Endodermal cell (in vitro differentiated cells): ENCODE data around the gene PARD3B. TPM values are rescaled to one million over a fixed set of nuclear protein-coding genes. Genes with fewer than 3 reads are reported as not detected.

Source experiments
- DNase-seq: peaks from one replicate; pipeline ENCODE4 v3.0.0-alpha.2; 2017
- H3K27ac ChIP-seq: 2 replicates; pipeline ENCODE4 v1.5.1; 2013; ENCODE audit warnings: mild to moderate bottlenecking, low read depth, low read length, moderate library complexity
- H3K27me3 ChIP-seq: 2 replicates; pipeline ENCODE4 v1.6.1; 2013; ENCODE audit warnings: mild to moderate bottlenecking, low read length, moderate library complexity; ENCODE audit not compliant: insufficient read depth, control insufficient read depth, poor library complexity, severe bottlenecking
- H3K36me3 ChIP-seq: 2 replicates; pipeline ENCODE4 v1.7.0; 2013; ENCODE audit warnings: mild to moderate bottlenecking, low read length, moderate library complexity; ENCODE audit not compliant: control insufficient read depth, insufficient read depth
- H3K4me1 ChIP-seq: one replicate; pipeline ENCODE4 v1.7.0; 2013; ENCODE audit warnings: low read length; ENCODE audit not compliant: control insufficient read depth, insufficient read depth
- H3K4me3 ChIP-seq: 2 replicates; pipeline ENCODE4 v1.5.1; 2013; ENCODE audit warnings: mild to moderate bottlenecking, low read length, moderate library complexity
- H3K9ac ChIP-seq: 2 replicates; pipeline ENCODE4 v1.6.1; 2013; ENCODE audit warnings: mild to moderate bottlenecking, low read length, moderate library complexity; ENCODE audit not compliant: poor library complexity, severe bottlenecking; ENCODE audit errors: extremely low read depth
- H3K9me3 ChIP-seq: 2 replicates; pipeline ENCODE4 v1.6.1; 2013; ENCODE audit warnings: mild to moderate bottlenecking, low read length, moderate library complexity; ENCODE audit not compliant: control insufficient read depth
- H3K27ac Mint-ChIP-seq: 2 replicates; pipeline ENCODE4 v1.8.0; 2020; ENCODE audit warnings: mixed read lengths
- H3K27me3 Mint-ChIP-seq: 2 replicates; pipeline ENCODE4 v1.8.0; 2021; ENCODE audit warnings: mild to moderate bottlenecking, mixed read lengths; ENCODE audit not compliant: insufficient read depth
- H3K36me3 Mint-ChIP-seq: 2 replicates; pipeline ENCODE4 v1.8.0; 2020; ENCODE audit warnings: low read depth, mixed read lengths
- H3K4me1 Mint-ChIP-seq: 2 replicates; pipeline ENCODE4 v1.8.0; 2020; ENCODE audit warnings: mixed read lengths
- H3K4me3 Mint-ChIP-seq: 2 replicates; pipeline ENCODE4 v1.8.0; 2020; ENCODE audit warnings: mild to moderate bottlenecking, moderate library complexity, mixed read lengths
- H3K9me3 Mint-ChIP-seq: 2 replicates; pipeline ENCODE4 v1.8.0; 2020; ENCODE audit warnings: mild to moderate bottlenecking, mixed read lengths
- CTCF ChIP-seq: fragments of 200-600 bp; sonication (generic); conservative IDR thresholded peaks from 2 replicates; pipeline ENCODE4 v1.5.0; 2021; ENCODE audit warnings: antibody characterized with exemption, mild to moderate bottlenecking
- WGBS, 2 experiments: methylation state at CpG; one replicate each; pipeline versions ENCODE4 v1.1.5 to v1.1.7; 2013; ENCODE audit warnings: missing lambda C conversion rate in 2 of 2, mixed read lengths in 1 of 2; ENCODE audit not compliant: insufficient coverage in 1 of 2, insufficient read length in 1 of 2; 5-methylcytosine and 5-hydroxymethylcytosine counted together
- total RNA-seq, 2 donors: library from RNA; stranded (reverse); fragmentation: NEBNext Ultra II Directional in 1 of 2; extraction: Animal tissue kit (Norgen Biotek cat#: 25700) in 1 of 2; gene quantifications; 2 replicates in 1 of 2; 3 replicates in 1 of 2; pipeline ENCODE4 v1.2.1, GENCODE V29; 2021

Gene PARD3B
- total RNA-seq, 2 donors from 2014 or later: 2.5 to 5.6 TPM

DNA sequence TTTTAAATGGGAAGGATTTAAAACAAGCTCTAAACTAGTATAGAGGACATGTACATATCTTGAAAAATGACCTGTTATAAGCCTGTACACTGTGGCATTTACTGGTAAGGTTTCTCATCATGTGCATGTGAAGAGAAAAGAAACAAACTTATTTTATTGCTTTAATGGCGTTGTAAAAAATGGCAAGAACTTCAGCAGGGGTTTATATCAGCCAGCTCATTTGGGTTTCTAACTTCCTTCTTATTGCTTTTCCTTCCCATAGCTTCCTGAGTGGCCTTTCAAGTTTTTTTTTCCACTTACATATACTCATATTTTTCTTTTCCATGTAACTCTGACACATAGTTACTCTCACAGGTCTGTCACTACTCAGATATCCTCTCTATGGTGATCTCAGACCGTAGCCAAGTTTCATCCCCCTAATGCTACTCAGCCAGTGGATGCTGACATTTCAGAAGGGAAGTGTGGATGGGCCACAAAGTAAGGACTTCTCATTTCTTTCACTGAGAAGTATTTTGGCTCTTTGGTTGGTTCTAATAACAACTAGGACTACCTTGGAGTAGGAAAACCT lies 198.2 kb downstream of the PARD3B start:
- 97 to 100% methylated on average over 1 to 2 of the region's 2 CpGs for WGBS, 2 experiments
- Histone ChIP-seq H3K36me3 (no peaks in the 10 kb centered on the region), H3K9ac (no peak overlapping the region), H3K4me3 (no peak overlapping the region), H3K27me3 (no peaks in the 10 kb centered on the region), H3K27ac (no peak overlapping the region), H3K4me1 (no peaks in the 10 kb centered on the region), H3K9me3 (no peaks in the 10 kb centered on the region)
- H3K4me1 Mint-ChIP-seq: no peaks in the 10 kb centered on the region
- H3K27me3 Mint-ChIP-seq: no peaks in the 10 kb centered on the region
- no peaks in the 10 kb centered on the region for H3K36me3 Mint-ChIP-seq
- no peak overlapping the region for H3K4me3 Mint-ChIP-seq
- peaks cover 6% of the 10 kb centered on the region for H3K9me3 Mint-ChIP-seq
- H3K27ac Mint-ChIP-seq: no peak overlapping the region
- no peak for TF ChIP-seq CTCF
- no peak for DNase-seq

DNA sequence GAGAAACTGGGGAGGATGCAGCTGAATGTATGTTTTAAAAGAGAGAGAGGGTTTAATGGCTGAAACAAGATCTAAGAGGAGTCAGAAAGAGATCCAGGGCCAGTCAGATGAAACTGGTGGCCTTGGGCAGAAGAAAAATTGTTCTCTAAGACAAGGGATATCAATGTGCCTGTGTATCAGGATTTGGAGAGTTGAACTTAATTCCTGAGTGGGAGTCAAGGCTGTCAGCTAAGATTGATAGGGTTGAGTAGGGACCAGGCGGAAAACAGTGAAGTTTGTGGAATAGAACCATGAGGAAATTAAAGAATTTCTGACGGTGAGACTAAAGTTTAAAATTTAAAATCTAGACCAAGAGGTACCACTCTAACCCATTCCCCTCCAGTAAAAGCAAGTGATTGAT lies 199.2 kb downstream of the PARD3B start:
- no peaks in the 10 kb centered on the region for H3K36me3 ChIP-seq
- Mint-ChIP-seq H3K36me3 (no peaks in the 10 kb centered on the region), H3K4me1 (no peaks in the 10 kb centered on the region), H3K27me3 (no peaks in the 10 kb centered on the region), H3K27ac (no peak overlapping the region), H3K4me3 (no peak overlapping the region), H3K9me3 (peaks cover 6% of the 10 kb centered on the region)
- H3K4me1 ChIP-seq: no peaks in the 10 kb centered on the region
- no peak overlapping the region for H3K4me3 ChIP-seq
- H3K9me3 ChIP-seq: no peaks in the 10 kb centered on the region
- H3K27ac ChIP-seq: no peak overlapping the region
- H3K9ac ChIP-seq: no peak overlapping the region
- no peaks in the 10 kb centered on the region for H3K27me3 ChIP-seq
- 100% methylated on average over 1 of the region's 2 CpGs; no CpG with 5 or more reads in 1 of the 2 experiments for WGBS, 2 experiments
- TF ChIP-seq CTCF: no peak
- no peak for DNase-seq

GRCh38 chr2:204748286-204748685 lies 203.0 kb downstream of the PARD3B start:
- H3K36me3 ChIP-seq: no peaks in the 10 kb centered on the region
- no peak overlapping the region for H3K9ac ChIP-seq
- H3K27me3 Mint-ChIP-seq: no peaks in the 10 kb centered on the region
- no peak for DNase-seq
- H3K27me3 ChIP-seq: no peaks in the 10 kb centered on the region
- H3K27ac Mint-ChIP-seq: no peak overlapping the region
- H3K9me3 ChIP-seq: no peaks in the 10 kb centered on the region
- WGBS, 2 experiments: 83% methylated on average over 2 of the region's 2 CpGs; no CpG with 5 or more reads in 1 of the 2 experiments
- H3K4me1 ChIP-seq: no peaks in the 10 kb centered on the region
- no peak for TF ChIP-seq CTCF
- H3K4me3 Mint-ChIP-seq: no peak overlapping the region
- H3K4me3 ChIP-seq: no peak overlapping the region
- H3K9me3 Mint-ChIP-seq: peaks cover 6% of the 10 kb centered on the region
- H3K27ac ChIP-seq: no peak overlapping the region
- H3K36me3 Mint-ChIP-seq: no peaks in the 10 kb centered on the region
- H3K4me1 Mint-ChIP-seq: no peaks in the 10 kb centered on the region
